OCI-LY1 (cell line): ENCODE results near the gene ADAMTSL1.

ENCODE experiments used
- CTCF ChIP-seq: fragments of 200-600 bp; sonication (generic), shearing (Covaris generic); IDR thresholded peaks from 2 replicates; pipeline ENCODE4 v1.5.1; 2017; ENCODE audit warnings: mild to moderate bottlenecking, antibody characterized with exemption, low read length, moderate library complexity, mixed read lengths
- EZH2 ChIP-seq: fragments of 200-600 bp; sonication (generic), shearing (Covaris generic); IDR thresholded peaks from 2 replicates; pipeline ENCODE4 v1.8.0; 2017; ENCODE audit warnings: borderline replicate concordance, mixed run types, mild to moderate bottlenecking, antibody characterized with exemption, low read length, moderate library complexity, mixed read lengths

GRCh38 chr9:18456624-18457237 lies 17.2 kb upstream of the ADAMTSL1 start:
- TF ChIP-seq CTCF (no peak), EZH2 (no peak)
